K562 (cell line): ENCODE data around the gene TP53TG5.

Source experiments
- CHD1 ChIP-seq: fragments of 200-600 bp; sonication (generic); IDR thresholded peaks from one replicate; pipeline ENCODE4 v1.6.1; 2012; ENCODE audit warnings: mild to moderate bottlenecking, moderate library complexity, low read length, inconsistent platforms
- CREM ChIP-seq: IDR thresholded peaks from 2 replicates; pipeline ENCODE4 v1.6.1; 2014; ENCODE audit warnings: antibody characterized with exemption, low read depth
- CTCF ChIP-seq, 3 experiments: IDR thresholded peaks in 2 of 3; conservative IDR thresholded peaks in 1 of 3; 2 replicates each; pipeline ENCODE4 v1.5.1; 2011 to 2012; ENCODE audit warnings: low read length in 3 of 3, mild to moderate bottlenecking in 3 of 3, control low read depth in 2 of 3, improper control_type of control experiment in 1 of 3, inconsistent platforms in 1 of 3, low read depth in 1 of 3, mixed read lengths in 1 of 3, moderate library complexity in 1 of 3; ENCODE audit not compliant: insufficient read depth in 2 of 3
- EZH2 ChIP-seq: IDR thresholded peaks from 2 replicates; pipeline ENCODE4 v1.6.1; 2012; ENCODE audit warnings: low read depth, mild to moderate bottlenecking, inconsistent platforms, low read length, borderline replicate concordance
- FOS ChIP-seq: IDR thresholded peaks from 3 replicates; pipeline ENCODE4 v1.6.1; 2011; ENCODE audit not compliant: insufficient read length; ENCODE audit errors: extremely low read depth
- HDAC6 ChIP-seq: IDR thresholded peaks from 2 replicates; pipeline ENCODE4 v1.6.1; 2012; ENCODE audit warnings: low read depth, mild to moderate bottlenecking, control low read depth, inconsistent platforms, low read length, moderate library complexity
- HNRNPK ChIP-seq: fragments of 200-400 bp; formaldehyde crosslinking; IDR thresholded peaks from one replicate; pipeline ENCODE4 v1.6.1; 2018; ENCODE audit warnings: mild to moderate bottlenecking, low read depth, low read length; ENCODE audit not compliant: poor library complexity, severe bottlenecking
- MEF2A ChIP-seq: IDR thresholded peaks from 2 replicates; pipeline ENCODE4 v1.6.1; 2011; ENCODE audit warnings: low read depth, mild to moderate bottlenecking, low read length, moderate library complexity; ENCODE audit not compliant: control insufficient read depth
- NR1H2 ChIP-seq: sonication (generic); formaldehyde crosslinking; IDR thresholded peaks from 2 replicates; pipeline ENCODE4 v1.4.0; 2020; ENCODE audit warnings: mild to moderate bottlenecking, missing genetic modification reagents
- PTTG1 ChIP-seq: fragments of 450-650 bp; IDR thresholded peaks from 2 replicates; pipeline ENCODE4 v1.6.1; 2016; ENCODE audit warnings: low read depth, mild to moderate bottlenecking, missing genetic modification characterization, missing compliant biosample characterization
- SRF ChIP-seq, 2 experiments: fragments of 250-450, 450-650 bp in 1 of 2; sonication (Bioruptor Pico) in 1 of 2; sonication (generic) in 1 of 2; formaldehyde crosslinking; IDR thresholded peaks; 2 replicates each; pipeline versions ENCODE4 v1.5.0 to v1.5.1; 2020 to 2022; ENCODE audit warnings: mild to moderate bottlenecking in 1 of 2, missing genetic modification reagents in 1 of 2
- TSC22D4 ChIP-seq: fragments of 450-650 bp; IDR thresholded peaks from 2 replicates; pipeline ENCODE4 v1.6.1; 2016; ENCODE audit warnings: missing genetic modification characterization, missing biosample characterization, control low read depth
- ZNF586 ChIP-seq: fragments of 450-650 bp; formaldehyde crosslinking; conservative IDR thresholded peaks from 2 replicates; pipeline ENCODE4 v1.4.0; 2020; ENCODE audit warnings: mild to moderate bottlenecking, moderate library complexity
- ZNF785 ChIP-seq: fragments of 250-450 bp; sonication (Bioruptor Pico); IDR thresholded peaks from 2 replicates; pipeline ENCODE4 v1.4.0; 2020; ENCODE audit warnings: mild to moderate bottlenecking

DNA sequence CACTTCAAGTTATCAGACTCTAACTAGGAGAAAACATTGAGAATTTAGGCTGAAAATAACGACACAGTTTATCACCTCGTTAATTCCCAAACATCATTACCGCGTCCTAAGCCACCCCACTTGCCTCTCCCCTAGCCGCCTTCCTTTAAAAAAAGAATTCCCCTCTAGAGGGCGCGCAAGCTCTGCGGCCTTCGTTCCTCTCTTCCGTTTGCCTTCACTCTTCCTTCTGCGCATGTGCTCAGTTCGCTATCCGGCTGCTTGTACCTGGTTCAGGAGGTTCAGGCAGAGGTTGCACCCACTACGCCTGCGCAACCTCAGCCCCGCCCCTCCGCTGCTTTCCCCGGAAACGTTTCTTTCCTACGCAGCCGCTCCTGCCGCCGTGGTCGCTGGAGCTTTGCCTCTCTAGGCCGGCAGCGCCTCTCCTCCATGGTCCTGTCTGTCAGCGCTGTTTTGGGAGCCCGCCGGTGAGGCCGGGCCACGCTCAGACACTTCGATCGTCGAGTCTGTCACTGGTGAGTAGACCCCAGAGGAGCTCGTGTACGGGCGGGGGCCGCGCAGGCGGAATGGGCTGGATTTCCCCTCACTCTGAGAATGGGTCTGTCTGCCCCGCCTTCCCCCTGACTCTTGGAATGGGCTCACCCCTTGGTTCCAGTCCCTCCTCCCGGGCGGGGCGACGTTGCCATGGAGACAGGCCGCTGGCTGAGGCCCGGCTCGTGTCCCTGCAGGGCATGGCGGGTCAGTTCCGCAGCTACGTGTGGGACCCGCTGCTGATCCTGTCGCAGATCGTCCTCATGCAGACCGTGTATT lies 15.1 kb downstream of the TP53TG5 start, which contains the start of gene SYS1:
- no peak for TF ChIP-seq PTTG1 (tag)
- no peak for TF ChIP-seq CHD1
- TF ChIP-seq HNRNPK = no peak
- TF ChIP-seq SRF (CRISPR knock-in tag; IDR thresholded peaks at IDR 0.05) = no peak
- TF ChIP-seq CTCF (IDR thresholded peaks at IDR 0.05 in 2 of 3, conservative IDR thresholded peaks at IDR 0.05 in 1 of 3; ENCODE audit: insufficient read depth in 2 of 3, low read depth in 1 of 3, low read length in 3 of 3) = peak; percentile 88 to 97 (median 96)
- TF ChIP-seq EZH2 = no peak
- TF ChIP-seq NR1H2 (CRISPR knock-in tag) = no peak
- no peak for TF ChIP-seq ZNF586 (CRISPR knock-in tag)
- TF ChIP-seq MEF2A = no peak
- no peak for TF ChIP-seq TSC22D4 (tag)
- no peak for TF ChIP-seq ZNF785
- no peak for TF ChIP-seq FOS
- peak; percentile 70 for TF ChIP-seq CREM
- no peak for TF ChIP-seq HDAC6
